ENCODE measurements around the gene COQ10B. TPM values are rescaled to one million over a fixed set of nuclear protein-coding genes. Genes with fewer than 3 reads are reported as not detected.

Gene COQ10B
- polyA plus RNA-seq, 1 experiment: 1.7 TPM

DNA sequence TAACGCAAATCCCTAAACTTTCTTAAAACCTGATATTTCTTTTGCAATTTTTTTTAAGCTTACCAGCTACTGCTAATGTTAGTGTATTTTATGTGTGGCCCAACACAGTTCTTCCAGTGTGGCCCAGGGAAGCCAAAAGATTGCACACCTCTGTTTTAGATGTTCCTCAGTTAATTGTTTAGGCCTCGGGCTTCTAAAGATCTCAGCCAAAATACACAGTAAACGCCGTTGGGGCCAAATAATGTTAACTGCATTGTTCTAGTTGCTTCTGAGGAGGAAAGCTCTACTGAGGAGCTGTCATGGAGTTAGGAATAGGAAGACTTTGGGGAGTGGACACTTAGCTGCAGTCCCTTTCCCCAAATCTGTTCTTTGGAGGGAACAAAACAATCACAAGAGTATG is 48.8 kb downstream of the COQ10B start:
- ChIA-PET POLR2A (no interaction called here), CTCF (interaction anchor here (1.0 kb wide), 1 partner anchor 28 kb away, joined by 3 read pairs; no protein-coding TSS in a partner anchor)
- H3K27me3 ChIP-seq (ENCODE audit: control insufficient read depth, insufficient read depth, low read length): no peaks in the 10 kb centered on the region
- H3K4me3 ChIP-seq (ENCODE audit: low read depth, low read length): no peak overlapping the region
- DNase-seq (ENCODE audit: low read depth): no peak
- TF ChIP-seq CTCF (IDR thresholded peaks at IDR 0.05; ENCODE audit: insufficient read depth, low read depth, low read length): no peak
- H3K36me3 ChIP-seq (ENCODE audit: control insufficient read depth, insufficient read depth, low read length): 0 out of 2 replicates have a peak, but pooled peaks cover 2% of the 10 kb centered on the region

- H3K36me3 ChIP-seq (ENCODE audit: control insufficient read depth, insufficient read depth, low read length): 0 out of 2 replicates have a peak, but pooled peaks cover 1% of the 10 kb centered on the region
- TF ChIP-seq CTCF (IDR thresholded peaks at IDR 0.05; ENCODE audit: insufficient read depth, low read depth, low read length): no peak
- no peak for DNase-seq (ENCODE audit: low read depth)
- no peak overlapping the region for H3K4me3 ChIP-seq (ENCODE audit: low read depth, low read length)
- ChIA-PET CTCF (interaction anchor here (1.0 kb wide), 1 partner anchor 28 kb away, joined by 3 read pairs; no protein-coding TSS in a partner anchor), POLR2A (no interaction called here)
- H3K27me3 ChIP-seq (ENCODE audit: control insufficient read depth, insufficient read depth, low read length): no peaks in the 10 kb centered on the region
These were observed 49.3 kb downstream of the COQ10B start for GRCh38 chr2:197502685-197503084.

GRCh38 chr2:197504000-197504399 is 50.6 kb downstream of the COQ10B start:
- no peak overlapping the region for H3K4me3 ChIP-seq (ENCODE audit: low read depth, low read length)
- ChIA-PET POLR2A (no interaction called here), CTCF (interaction anchor here (0.7 kb wide), 2 partner anchors 114 to 1732 kb away, joined by 3 read pairs; no protein-coding TSS in a partner anchor)
- no peaks in the 10 kb centered on the region for H3K27me3 ChIP-seq (ENCODE audit: control insufficient read depth, insufficient read depth, low read length)
- DNase-seq (ENCODE audit: low read depth): no peak
- no peaks in the 10 kb centered on the region for H3K36me3 ChIP-seq (ENCODE audit: control insufficient read depth, insufficient read depth, low read length)
- no peak for TF ChIP-seq CTCF (IDR thresholded peaks at IDR 0.05; ENCODE audit: insufficient read depth, low read depth, low read length)

DNA sequence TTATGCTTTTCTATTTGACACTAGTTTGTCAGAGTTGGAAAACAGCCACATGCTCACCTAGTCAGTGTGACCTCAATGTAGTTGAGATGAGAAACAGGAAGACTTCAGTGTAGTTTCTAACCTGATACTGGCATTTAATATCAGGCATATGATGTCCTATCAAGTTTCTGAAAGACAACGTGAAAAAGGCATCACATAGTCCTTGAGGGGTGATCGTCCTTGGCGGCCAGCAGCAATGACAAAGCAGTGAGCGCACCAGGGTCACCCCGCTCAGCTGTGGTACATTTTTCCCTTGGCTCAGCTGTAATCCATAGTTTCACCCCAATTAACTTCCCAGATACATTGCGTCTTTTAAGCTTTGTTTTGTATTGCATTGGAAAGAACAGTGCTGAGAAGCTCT is 51.2 kb downstream of the COQ10B start:
- no peaks in the 10 kb centered on the region for H3K36me3 ChIP-seq (ENCODE audit: control insufficient read depth, insufficient read depth, low read length)
- TF ChIP-seq CTCF (IDR thresholded peaks at IDR 0.05; ENCODE audit: insufficient read depth, low read depth, low read length): no peak
- DNase-seq (ENCODE audit: low read depth): no peak
- ChIA-PET CTCF (interaction anchor here (0.6 to 0.7 kb wide), 3 partner anchors 31 to 1733 kb away, joined by 3 to 5 read pairs (median 3); no protein-coding TSS in a partner anchor), POLR2A (no interaction called here)
- no peaks in the 10 kb centered on the region for H3K27me3 ChIP-seq (ENCODE audit: control insufficient read depth, insufficient read depth, low read length)
- H3K4me3 ChIP-seq (ENCODE audit: low read depth, low read length): no peak overlapping the region

- Histone ChIP-seq H3K36me3 (ENCODE audit: control insufficient read depth, insufficient read depth, low read length) (no peaks in the 10 kb centered on the region), H3K4me3 (ENCODE audit: low read depth, low read length) (no peak overlapping the region), H3K27me3 (ENCODE audit: control insufficient read depth, insufficient read depth, low read length) (no peaks in the 10 kb centered on the region)
- CTCF ChIA-PET: no interaction called here
- POLR2A ChIA-PET: no interaction called here
- DNase-seq (ENCODE audit: low read depth): no peak
- TF ChIP-seq CTCF (IDR thresholded peaks at IDR 0.05; ENCODE audit: insufficient read depth, low read depth, low read length): no peak
These were observed 53.3 kb downstream of the COQ10B start for GRCh38 chr2:197506658-197507057.

All from BJ (cell line).